Uterus (tissue), 4 donors: ENCODE measurements around the gene TK2. TPM values are rescaled to one million over a fixed set of nuclear protein-coding genes. Genes with fewer than 3 reads are reported as not detected.

Source experiments
- DNase-seq, 2 donors: peaks; one replicate each; pipeline ENCODE4 v3.0.0-alpha.2; 2019 to 2020
- H3K27ac ChIP-seq, 2 donors: fragments of 200-600 bp; sonication (generic); 1 replicate in 1 of 2; 2 replicates in 1 of 2; pipeline ENCODE4 v1.5.1; 2016 to 2018
- H3K27me3 ChIP-seq, 2 donors: fragments of 200-600 bp; sonication (generic); one replicate each; pipeline ENCODE4 v1.5.1; 2018 to 2019; ENCODE audit warnings: control low read depth in 1 of 2
- H3K36me3 ChIP-seq, 2 donors: fragments of 200-600 bp; sonication (generic); one replicate each; pipeline ENCODE4 v1.5.1; 2019; ENCODE audit warnings: control low read depth in 1 of 2
- H3K4me1 ChIP-seq, 2 donors: fragments of 200-600 bp; sonication (generic); one replicate each; pipeline ENCODE4 v1.5.1; 2018 to 2019; ENCODE audit warnings: control low read depth in 1 of 2
- H3K4me3 ChIP-seq, 2 donors: fragments of 200-600 bp; sonication (generic); 1 replicate in 1 of 2; 2 replicates in 1 of 2; pipeline ENCODE4 v1.5.1; 2018 to 2019; ENCODE audit warnings: mild to moderate bottlenecking in 1 of 2
- H3K9me3 ChIP-seq, 2 donors: fragments of 200-600 bp; sonication (generic); one replicate each; pipeline ENCODE4 v1.5.1; 2019; ENCODE audit warnings: control low read depth in 1 of 2
- CTCF ChIP-seq, 4 experiments: fragments of 200-600 bp in 2 of 4; fragments of 450-650 bp in 2 of 4; sonication (generic) in 2 of 4; IDR thresholded peaks; one replicate each; pipeline ENCODE4 v1.5.1; 2016 to 2019; ENCODE audit warnings: antibody characterized with exemption in 4 of 4, mild to moderate bottlenecking in 2 of 4, moderate library complexity in 1 of 4
- POLR2A ChIP-seq, 2 donors: fragments of 450-650 bp; IDR thresholded peaks; one replicate each; pipeline ENCODE4 v1.6.1; 2016; ENCODE audit warnings: antibody characterized with exemption in 2 of 2, mild to moderate bottlenecking in 1 of 2, moderate library complexity in 1 of 2
- intact Hi-C: fragments of 100-400 bp; cut with DNase I; formaldehyde crosslinking; loops from one replicate; pipeline ENCODE4 v1.15.1; 2023; ENCODE audit warnings: low total_unique reads
- total RNA-seq, 4 donors: library from RNA; depleted of rRNA in 3 of 4; stranded (reverse); fragments of >200 nt in 3 of 4; gene quantifications; one replicate each; pipeline versions ENCODE4 v1.1.0 to v1.2.4, GENCODE V29; 2014 to 2023
- donor health status: DM: yes; HTN: yes; CAD: no.

The TK2 gene
- total RNA-seq, 4 donors from 2014 or later, result 13.6 to 52.6 (median 39.2) TPM

DNA sequence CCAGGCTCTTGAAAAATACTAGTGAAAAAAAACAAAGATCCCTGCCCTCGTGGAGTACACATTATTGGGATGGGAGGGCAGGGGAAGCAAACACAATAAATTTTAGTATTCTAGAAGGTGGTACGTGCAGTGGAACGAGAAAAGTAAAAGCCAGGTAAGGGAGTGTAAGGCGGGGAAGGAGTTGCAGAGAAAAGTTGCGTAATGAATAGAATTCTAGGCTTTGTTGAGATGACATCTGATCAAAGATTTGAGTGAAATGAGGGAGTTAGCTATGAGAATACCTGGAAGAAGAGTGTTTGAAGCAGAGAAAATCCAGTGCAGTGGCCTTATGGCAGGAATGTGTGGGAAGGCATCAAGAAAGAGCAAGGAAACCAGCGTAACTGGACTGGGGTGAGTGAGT is 4.6 kb upstream of the TK2 start:
- intact Hi-C loops, result no loop called here

DNA sequence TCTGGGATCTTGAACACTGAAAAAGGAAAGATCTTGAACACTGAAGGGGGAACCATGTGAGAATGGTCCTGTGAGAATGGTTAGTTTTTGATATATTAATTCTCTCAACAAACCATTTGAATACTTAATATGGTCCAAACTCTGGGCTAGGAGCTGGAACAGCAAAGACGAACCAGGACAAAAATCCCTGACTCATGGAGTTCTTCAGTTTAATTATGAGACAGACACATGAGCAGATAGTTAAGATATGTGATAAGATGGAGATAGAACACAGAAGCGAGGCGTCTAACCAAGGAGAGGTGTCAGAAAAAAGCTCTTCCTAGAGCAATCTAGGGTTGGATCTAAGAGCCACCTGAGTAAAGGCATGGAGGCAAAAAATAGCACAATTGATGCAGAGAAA is 4.1 kb upstream of the TK2 start:
- Histone ChIP-seq H3K4me3 (no peak overlapping the region), H3K9me3 (no peaks in the 10 kb centered on the region), H3K27me3 (no peaks in the 10 kb centered on the region), H3K27ac (no peak overlapping the region), H3K4me1 (no peaks in the 10 kb centered on the region), H3K36me3 (no peaks in the 10 kb centered on the region)
- no peak for DNase-seq
- intact Hi-C loops, result no loop called here
- TF ChIP-seq CTCF (IDR thresholded peaks at IDR 0.05) (no peak), POLR2A (IDR thresholded peaks at IDR 0.05) (no peak)

More for the DNA sequence above, 4.6 kb upstream of the TK2 start:
- H3K4me1 ChIP-seq, result no peaks in the 10 kb centered on the region
- H3K9me3 ChIP-seq, result no peaks in the 10 kb centered on the region
- H3K4me3 ChIP-seq, result no peak overlapping the region
- no peaks in the 10 kb centered on the region for H3K36me3 ChIP-seq
- no peak overlapping the region for H3K27ac ChIP-seq
- no peaks in the 10 kb centered on the region for H3K27me3 ChIP-seq
- TF ChIP-seq CTCF (IDR thresholded peaks at IDR 0.05), result no peak
- TF ChIP-seq POLR2A (IDR thresholded peaks at IDR 0.05), result no peak
- no peak for DNase-seq

DNA sequence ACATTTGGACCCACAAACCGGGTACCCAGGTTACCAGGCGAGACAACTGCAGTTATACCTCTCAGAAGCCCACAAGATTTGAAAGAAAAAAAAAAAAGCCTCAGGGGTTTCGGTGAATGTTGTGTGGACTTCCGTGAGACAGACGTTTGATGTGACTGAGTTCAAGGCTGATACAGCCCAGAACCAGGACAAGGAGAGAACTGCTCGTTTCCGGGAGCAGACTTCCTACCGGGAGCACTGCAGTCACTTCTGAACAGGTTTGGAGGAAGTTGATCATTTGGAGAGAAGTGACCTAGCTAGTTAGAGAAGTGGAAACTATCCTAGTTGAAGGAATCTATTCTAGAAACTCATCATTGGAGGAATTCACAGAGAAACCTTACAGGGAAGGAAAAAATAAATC is 3.3 kb upstream of the TK2 start:
- no peaks in the 10 kb centered on the region for H3K4me1 ChIP-seq
- intact Hi-C loops, result no loop called here

DNA sequence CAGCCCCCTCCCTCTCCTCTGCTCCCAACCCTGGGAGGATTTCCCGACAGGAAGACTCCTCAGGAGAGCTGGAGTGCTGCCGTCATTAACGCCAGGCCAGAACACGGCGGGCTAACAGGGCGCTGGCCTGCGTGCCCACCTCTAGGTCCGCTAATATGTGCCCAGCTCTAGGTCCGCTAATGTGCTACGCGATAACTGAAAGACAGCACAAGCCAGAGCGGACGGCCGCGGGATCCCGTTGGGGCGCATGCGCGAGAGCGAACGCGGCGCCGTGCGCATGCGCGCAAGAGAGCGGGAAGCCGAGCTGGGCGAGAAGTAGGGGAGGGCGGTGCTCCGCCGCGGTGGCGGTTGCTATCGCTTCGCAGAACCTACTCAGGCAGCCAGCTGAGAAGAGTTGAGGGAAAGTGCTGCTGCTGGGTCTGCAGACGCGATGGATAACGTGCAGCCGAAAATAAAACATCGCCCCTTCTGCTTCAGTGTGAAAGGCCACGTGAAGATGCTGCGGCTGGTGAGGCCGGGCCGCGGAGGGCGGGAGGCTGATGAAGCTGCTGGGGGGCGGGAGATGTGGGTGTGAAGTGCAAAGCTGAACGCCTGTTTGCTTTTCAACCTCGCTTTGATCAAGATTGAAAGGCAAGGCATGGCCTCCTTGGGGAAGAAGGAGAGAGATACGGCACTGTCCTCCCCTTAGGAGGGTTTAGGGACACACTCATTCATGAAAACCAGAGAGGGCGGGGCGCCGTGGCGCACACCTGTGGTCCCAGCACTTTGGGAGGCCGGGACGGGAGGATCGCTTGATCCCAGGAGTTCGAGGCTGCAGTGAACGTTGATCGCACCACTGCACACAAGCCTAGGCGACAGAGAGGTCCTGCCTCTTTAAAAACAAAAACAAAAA is 2.6 kb upstream of the TK2 start, which contains the start of gene CKLF:
Gene CKLF, plus strand, starts transcription at position 291 of the 892 bp plus-strand sequence. Its CDS starts 140 bp downstream, at position 431.
- no peaks in the 10 kb centered on the region for H3K4me1 ChIP-seq
- peak within 1 kb of the TSS; percentile 96 to 99 for H3K27ac ChIP-seq
- H3K27me3 ChIP-seq, result no peaks in the 10 kb centered on the region
- DNase-seq, result peak; percentile 85 to 92
- peak within 1 kb of the TSS; percentile 57 to 77 for H3K4me3 ChIP-seq
- intact Hi-C loops, result no loop called here
- no peaks in the 10 kb centered on the region for H3K9me3 ChIP-seq
- TF ChIP-seq POLR2A (IDR thresholded peaks at IDR 0.05) (peak; percentile 74 to 85), CTCF (IDR thresholded peaks at IDR 0.05) (peak in 2 of 4 experiments; percentile 14 to 20)
- no peaks in the 10 kb centered on the region for H3K36me3 ChIP-seq

More for the DNA sequence above, 3.3 kb upstream of the TK2 start:
- no peak for TF ChIP-seq CTCF (IDR thresholded peaks at IDR 0.05)
- TF ChIP-seq POLR2A (IDR thresholded peaks at IDR 0.05), result no peak
- H3K27ac ChIP-seq, result peak overlapping the region; percentile 96 to 99
- peak overlapping the region; percentile 57 to 77 for H3K4me3 ChIP-seq
- no peak for DNase-seq
- H3K9me3 ChIP-seq, result no peaks in the 10 kb centered on the region
- H3K27me3 ChIP-seq, result no peaks in the 10 kb centered on the region
- H3K36me3 ChIP-seq, result no peaks in the 10 kb centered on the region

GRCh38 chr16:66551788-66552285 is 1.9 kb upstream of the TK2 start:
- intact Hi-C loops, result no loop called here
- H3K9me3 ChIP-seq, result no peaks in the 10 kb centered on the region
- TF ChIP-seq CTCF (IDR thresholded peaks at IDR 0.05), result no peak
- no peak for TF ChIP-seq POLR2A (IDR thresholded peaks at IDR 0.05)
- no peaks in the 10 kb centered on the region for H3K4me1 ChIP-seq
- no peaks in the 10 kb centered on the region for H3K27me3 ChIP-seq
- DNase-seq, result no peak
- H3K36me3 ChIP-seq, result no peaks in the 10 kb centered on the region
- peak overlapping the region; percentile 96 to 99 for H3K27ac ChIP-seq
- peak overlapping the region; percentile 57 to 77 for H3K4me3 ChIP-seq
